ENCODE measurements around the gene NDUFV3. TPM values are rescaled to one million over a fixed set of nuclear protein-coding genes. Genes with fewer than 3 reads are reported as not detected.
"Not testable (repeated sequence)": the region's sequence is repeated elsewhere in the genome, so short reads cannot be mapped to it uniquely, and the experiment has no call there.

NDUFV3 gene
- polyA plus RNA-seq, 1 donor from 2014 or later = 22.7 TPM

DNA sequence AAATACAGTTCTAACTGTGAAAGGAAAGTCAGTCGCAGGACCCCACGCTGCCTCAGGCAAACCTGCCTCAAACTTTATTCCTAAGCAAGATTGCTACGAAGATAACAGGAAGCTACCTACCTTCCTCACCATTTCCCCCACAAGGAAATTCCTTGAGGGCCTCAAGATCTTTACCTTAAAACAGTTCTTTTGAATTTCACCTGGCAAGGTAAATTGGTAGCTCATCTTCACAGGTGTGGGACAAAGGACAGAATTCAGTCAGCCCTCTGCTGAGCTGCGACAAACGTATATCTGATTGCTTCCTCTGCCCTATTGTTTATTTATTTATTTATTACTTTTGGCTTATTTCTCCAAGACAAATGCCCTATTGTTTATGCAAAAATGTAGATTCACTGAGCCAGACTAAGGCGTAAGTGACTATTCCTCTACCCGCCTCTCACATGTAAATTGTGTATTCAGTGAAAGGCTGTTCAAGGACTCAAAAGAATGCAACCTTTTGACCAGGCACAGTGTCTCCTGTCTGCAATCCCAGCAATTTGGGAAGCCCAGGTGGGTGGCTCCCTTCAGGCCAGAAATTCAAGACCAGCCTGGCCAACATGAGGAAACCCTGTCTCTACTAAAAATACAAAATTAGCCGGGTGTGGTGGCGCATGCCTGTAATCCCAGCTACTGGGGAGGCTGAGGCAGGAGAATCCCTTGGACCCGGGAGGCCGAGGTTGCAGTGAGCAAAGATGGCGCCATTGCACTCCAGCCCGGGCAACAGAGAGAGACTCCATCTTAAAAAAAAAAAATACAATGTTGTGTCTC lies 63.9 kb downstream of the NDUFV3 start:
- no peaks in the 10 kb centered on the region for H3K9me3 ChIP-seq (ENCODE audit: low read length)
- no peaks in the 10 kb centered on the region for H3K9me2 ChIP-seq (ENCODE audit: insufficient read depth, low read length)
- H3K27ac ChIP-seq (ENCODE audit: low read length) = no peak overlapping the region
- H2AFZ ChIP-seq (ENCODE audit: low read depth, low read length) = no peak overlapping the region
- no peaks in the 10 kb centered on the region for H3F3A ChIP-seq (ENCODE audit: insufficient read depth, low read length, poor library complexity, severe bottlenecking)
- H3K4me3 ChIP-seq (ENCODE audit: low read length) = no peak overlapping the region
- TF ChIP-seq TAF1 (IDR thresholded peaks at IDR 0.05; ENCODE audit: low read depth) = no peak
- TF ChIP-seq, protein P1, sequence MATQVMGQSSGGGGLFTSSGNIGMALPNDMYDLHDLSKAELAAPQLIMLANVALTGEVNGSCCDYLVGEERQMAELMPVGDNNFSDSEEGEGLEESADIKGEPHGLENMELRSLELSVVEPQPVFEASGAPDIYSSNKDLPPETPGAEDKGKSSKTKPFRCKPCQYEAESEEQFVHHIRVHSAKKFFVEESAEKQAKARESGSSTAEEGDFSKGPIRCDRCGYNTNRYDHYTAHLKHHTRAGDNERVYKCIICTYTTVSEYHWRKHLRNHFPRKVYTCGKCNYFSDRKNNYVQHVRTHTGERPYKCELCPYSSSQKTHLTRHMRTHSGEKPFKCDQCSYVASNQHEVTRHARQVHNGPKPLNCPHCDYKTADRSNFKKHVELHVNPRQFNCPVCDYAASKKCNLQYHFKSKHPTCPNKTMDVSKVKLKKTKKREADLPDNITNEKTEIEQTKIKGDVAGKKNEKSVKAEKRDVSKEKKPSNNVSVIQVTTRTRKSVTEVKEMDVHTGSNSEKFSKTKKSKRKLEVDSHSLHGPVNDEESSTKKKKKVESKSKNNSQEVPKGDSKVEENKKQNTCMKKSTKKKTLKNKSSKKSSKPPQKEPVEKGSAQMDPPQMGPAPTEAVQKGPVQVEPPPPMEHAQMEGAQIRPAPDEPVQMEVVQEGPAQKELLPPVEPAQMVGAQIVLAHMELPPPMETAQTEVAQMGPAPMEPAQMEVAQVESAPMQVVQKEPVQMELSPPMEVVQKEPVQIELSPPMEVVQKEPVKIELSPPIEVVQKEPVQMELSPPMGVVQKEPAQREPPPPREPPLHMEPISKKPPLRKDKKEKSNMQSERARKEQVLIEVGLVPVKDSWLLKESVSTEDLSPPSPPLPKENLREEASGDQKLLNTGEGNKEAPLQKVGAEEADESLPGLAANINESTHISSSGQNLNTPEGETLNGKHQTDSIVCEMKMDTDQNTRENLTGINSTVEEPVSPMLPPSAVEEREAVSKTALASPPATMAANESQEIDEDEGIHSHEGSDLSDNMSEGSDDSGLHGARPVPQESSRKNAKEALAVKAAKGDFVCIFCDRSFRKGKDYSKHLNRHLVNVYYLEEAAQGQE (IDR thresholded peaks at IDR 0.05; ENCODE audit: borderline replicate concordance) = no peak
- no peaks in the 10 kb centered on the region for H3K27me3 ChIP-seq (ENCODE audit: insufficient read depth, low read depth, low read length)
- no peak overlapping the region for H3K9ac ChIP-seq (ENCODE audit: low read length)
- no peaks in the 10 kb centered on the region for H3K79me2 ChIP-seq (replicated peaks; ENCODE audit: insufficient read depth, low read length)
- no peak overlapping the region for H3K4me2 ChIP-seq (ENCODE audit: low read length)
- no peaks in the 10 kb centered on the region for H3K36me3 ChIP-seq (ENCODE audit: insufficient read depth, low read length)
- no peaks in the 10 kb centered on the region for H4K20me1 ChIP-seq (ENCODE audit: insufficient read depth)

DNA sequence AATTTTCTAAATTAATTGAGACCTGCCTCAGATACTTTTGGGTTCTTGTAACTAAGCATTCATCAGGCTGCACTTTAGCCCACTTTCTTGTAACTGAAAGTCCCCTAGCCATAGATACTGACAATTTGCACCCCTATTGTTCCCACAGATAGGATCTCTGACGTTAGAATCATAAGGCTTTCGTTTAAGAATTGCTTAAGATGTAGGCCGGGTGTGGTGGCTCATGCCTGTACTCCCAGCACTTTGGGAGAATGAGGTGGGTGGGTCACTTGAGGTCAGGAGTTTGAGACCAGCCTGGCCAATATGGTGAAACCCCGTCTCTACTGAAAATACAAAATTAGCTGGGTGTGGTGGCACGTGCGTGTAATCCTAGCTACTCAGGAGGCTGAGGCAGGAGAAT lies 65.0 kb downstream of the NDUFV3 start:
- H3K79me2 ChIP-seq (replicated peaks; ENCODE audit: insufficient read depth, low read length); H3K27ac ChIP-seq (ENCODE audit: low read length); H3K36me3 ChIP-seq (ENCODE audit: insufficient read depth, low read length); H3F3A ChIP-seq (ENCODE audit: insufficient read depth, low read length, poor library complexity, severe bottlenecking); H4K20me1 ChIP-seq (ENCODE audit: insufficient read depth); H2AFZ ChIP-seq (ENCODE audit: low read depth, low read length); H3K4me2 ChIP-seq (ENCODE audit: low read length); H3K9ac ChIP-seq (ENCODE audit: low read length); H3K4me3 ChIP-seq (ENCODE audit: low read length); H3K27me3 ChIP-seq (ENCODE audit: insufficient read depth, low read depth, low read length); H3K9me3 ChIP-seq (ENCODE audit: low read length); H3K9me2 ChIP-seq (ENCODE audit: insufficient read depth, low read length): not testable (repeated sequence)

DNA sequence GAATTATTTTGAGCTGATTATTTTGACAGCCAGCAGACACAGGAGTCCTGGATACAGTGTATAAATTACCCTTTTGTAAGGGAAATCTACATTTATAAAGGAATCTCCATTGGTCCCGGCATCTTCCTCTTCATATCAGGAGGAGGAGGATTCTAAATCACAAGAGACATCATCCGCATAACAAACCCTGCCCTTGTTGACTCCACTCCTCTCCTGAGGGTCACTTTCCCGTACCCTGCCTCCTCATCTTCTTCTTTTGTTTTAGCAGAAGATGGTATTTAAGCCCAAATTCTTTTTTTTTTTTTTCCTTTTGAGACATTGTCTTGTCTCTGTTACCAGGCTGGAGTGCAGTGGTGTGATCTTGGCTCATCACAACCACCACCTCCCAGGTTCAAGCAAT lies 66.6 kb downstream of the NDUFV3 start:
- no peak overlapping the region for H3K9ac ChIP-seq (ENCODE audit: low read length)
- H3F3A ChIP-seq (ENCODE audit: insufficient read depth, low read length, poor library complexity, severe bottlenecking) = no peaks in the 10 kb centered on the region
- no peaks in the 10 kb centered on the region for H3K36me3 ChIP-seq (ENCODE audit: insufficient read depth, low read length)
- no peak overlapping the region for H2AFZ ChIP-seq (ENCODE audit: low read depth, low read length)
- H3K79me2 ChIP-seq (replicated peaks; ENCODE audit: insufficient read depth, low read length) = no peaks in the 10 kb centered on the region
- no peak overlapping the region for H3K4me3 ChIP-seq (ENCODE audit: low read length)
- H3K4me2 ChIP-seq (ENCODE audit: low read length) = no peak overlapping the region
- TF ChIP-seq, protein P2, sequence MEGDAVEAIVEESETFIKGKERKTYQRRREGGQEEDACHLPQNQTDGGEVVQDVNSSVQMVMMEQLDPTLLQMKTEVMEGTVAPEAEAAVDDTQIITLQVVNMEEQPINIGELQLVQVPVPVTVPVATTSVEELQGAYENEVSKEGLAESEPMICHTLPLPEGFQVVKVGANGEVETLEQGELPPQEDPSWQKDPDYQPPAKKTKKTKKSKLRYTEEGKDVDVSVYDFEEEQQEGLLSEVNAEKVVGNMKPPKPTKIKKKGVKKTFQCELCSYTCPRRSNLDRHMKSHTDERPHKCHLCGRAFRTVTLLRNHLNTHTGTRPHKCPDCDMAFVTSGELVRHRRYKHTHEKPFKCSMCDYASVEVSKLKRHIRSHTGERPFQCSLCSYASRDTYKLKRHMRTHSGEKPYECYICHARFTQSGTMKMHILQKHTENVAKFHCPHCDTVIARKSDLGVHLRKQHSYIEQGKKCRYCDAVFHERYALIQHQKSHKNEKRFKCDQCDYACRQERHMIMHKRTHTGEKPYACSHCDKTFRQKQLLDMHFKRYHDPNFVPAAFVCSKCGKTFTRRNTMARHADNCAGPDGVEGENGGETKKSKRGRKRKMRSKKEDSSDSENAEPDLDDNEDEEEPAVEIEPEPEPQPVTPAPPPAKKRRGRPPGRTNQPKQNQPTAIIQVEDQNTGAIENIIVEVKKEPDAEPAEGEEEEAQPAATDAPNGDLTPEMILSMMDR (IDR thresholded peaks at IDR 0.05; ENCODE audit: poor library complexity, severe bottlenecking) = no peak
- TF ChIP-seq SMC3 (conservative IDR thresholded peaks at IDR 0.05; ENCODE audit: poor library complexity) (no peak), TAF1 (IDR thresholded peaks at IDR 0.05; ENCODE audit: low read depth) (no peak), POLR2AphosphoS5 (IDR thresholded peaks at IDR 0.05) (no peak), EZH2 (IDR thresholded peaks at IDR 0.05; ENCODE audit: borderline replicate concordance, insufficient read depth, low read length, poor library complexity, severe bottlenecking) (no peak), EP300 (conservative IDR thresholded peaks at IDR 0.05; ENCODE audit: poor library complexity, severe bottlenecking) (no peak), RAD21 (conservative IDR thresholded peaks at IDR 0.05) (no peak), MXI1 (conservative IDR thresholded peaks at IDR 0.05; ENCODE audit: poor library complexity, severe bottlenecking) (no peak)
- TF ChIP-seq, protein P1 (IDR thresholded peaks at IDR 0.05; ENCODE audit: borderline replicate concordance) = no peak
- no peaks in the 10 kb centered on the region for H3K9me3 ChIP-seq (ENCODE audit: low read length)
- H4K20me1 ChIP-seq (ENCODE audit: insufficient read depth) = no peaks in the 10 kb centered on the region
- no peaks in the 10 kb centered on the region for H3K27me3 ChIP-seq (ENCODE audit: insufficient read depth, low read depth, low read length)
- no peak overlapping the region for H3K27ac ChIP-seq (ENCODE audit: low read length)
- H3K9me2 ChIP-seq (ENCODE audit: insufficient read depth, low read length) = no peaks in the 10 kb centered on the region

All from neural cell (in vitro differentiated cells).